ENCODE results near the gene PPP1R13L.
A peak's percentile ranks its signal among the peaks of the same experiment; 100 is the strongest.

Gene PPP1R13L

GRCh38 chr19:45405435-45406225 lies 761 bp upstream of the PPP1R13L start:
- peak; percentile 82 for DNase-seq

DNA sequence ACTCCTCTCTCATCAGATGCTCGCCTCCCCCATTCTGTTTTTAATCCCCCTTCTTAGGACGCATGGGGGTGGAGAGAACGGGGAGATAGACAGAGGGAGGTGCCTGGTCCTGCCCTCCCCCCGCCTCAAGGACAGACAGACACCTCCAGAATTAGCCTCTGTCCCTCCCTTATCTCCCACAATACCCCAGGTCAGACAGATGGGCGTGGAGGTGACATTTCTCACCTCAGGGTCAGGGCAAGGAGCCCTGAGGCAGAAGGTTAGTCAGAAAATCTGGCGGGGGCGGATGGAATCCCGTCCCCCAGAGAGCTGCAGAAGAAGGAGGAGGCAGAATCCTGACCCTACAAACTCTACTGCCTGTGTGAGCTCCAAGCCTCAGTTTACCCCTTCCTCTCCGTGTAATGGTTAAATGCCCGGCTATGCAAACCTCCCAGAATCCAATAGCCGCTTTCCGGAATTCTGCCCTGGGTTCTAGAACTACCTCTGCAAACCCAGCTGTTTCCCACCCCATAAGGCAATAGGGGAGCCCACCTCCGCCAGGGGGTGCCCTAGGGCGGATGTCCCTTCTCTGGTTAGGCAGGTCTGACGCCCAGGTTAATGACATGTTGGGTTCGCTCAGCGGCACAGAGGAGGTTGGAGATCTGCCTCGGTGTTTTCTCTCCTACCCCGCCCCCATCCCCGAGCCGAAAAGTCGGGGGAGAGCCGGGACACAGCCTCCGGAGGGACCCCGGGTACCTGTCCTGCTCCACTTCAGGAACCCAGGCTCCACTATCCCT lies 900 bp downstream of the PPP1R13L start:
- DNase-seq: peak; percentile 70

DNA sequence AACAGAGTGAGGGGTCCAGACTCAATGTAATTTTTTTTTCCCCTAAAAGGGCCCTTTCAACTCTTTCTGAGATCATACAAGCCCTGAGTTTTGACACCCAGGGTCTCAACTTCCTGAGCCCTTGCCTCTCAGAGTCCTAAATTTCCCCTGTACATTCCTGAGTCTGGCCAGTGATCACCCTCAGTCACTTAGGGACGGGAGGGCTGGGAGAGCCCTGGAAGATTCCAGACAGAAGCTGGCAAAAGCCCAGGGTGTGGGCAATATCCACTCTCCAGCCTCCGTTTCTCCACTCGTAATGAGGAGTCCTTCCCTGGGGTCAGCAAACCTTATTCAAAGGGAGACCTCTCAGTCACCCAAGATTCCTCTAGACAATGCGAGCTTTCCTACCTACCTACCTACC lies 1.6 kb downstream of the PPP1R13L start:
- no peak for DNase-seq

- peak; percentile 54 for DNase-seq
Observed at GRCh38 chr19:45402298-45403061, 2.4 kb downstream of the PPP1R13L start.

DNA sequence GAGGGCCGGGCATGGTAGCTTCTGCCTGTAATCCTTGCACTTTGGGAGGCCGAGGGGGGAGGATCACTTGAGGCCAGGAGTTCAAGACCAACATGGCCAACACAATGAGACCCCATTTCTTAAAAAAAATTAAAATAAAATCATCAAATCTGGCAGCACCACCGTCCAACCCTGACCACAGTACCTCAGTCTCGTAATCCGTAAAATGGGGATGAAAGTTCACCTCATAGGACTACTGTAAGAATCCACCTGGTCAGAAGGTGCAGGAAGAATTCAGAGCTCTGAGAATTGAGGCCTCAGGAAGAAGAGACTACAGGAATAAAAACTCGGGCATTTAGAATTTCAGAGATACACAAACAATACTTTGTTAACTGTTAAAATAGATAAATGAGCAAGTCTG lies 3.1 kb downstream of the PPP1R13L start:
- no peak for DNase-seq

- no peak for DNase-seq
Observed at GRCh38 chr19:45400192-45400591, 4.7 kb downstream of the PPP1R13L start.

- DNase-seq: no peak
Observed at GRCh38 chr19:45395821-45396617, 8.8 kb downstream of the PPP1R13L start.

- DNase-seq: no peak
Observed at GRCh38 chr19:45391871-45392665, 12.8 kb downstream of the PPP1R13L start.

- DNase-seq: no peak
Observed at GRCh38 chr19:45391346-45391745, 13.5 kb downstream of the PPP1R13L start.

DNA sequence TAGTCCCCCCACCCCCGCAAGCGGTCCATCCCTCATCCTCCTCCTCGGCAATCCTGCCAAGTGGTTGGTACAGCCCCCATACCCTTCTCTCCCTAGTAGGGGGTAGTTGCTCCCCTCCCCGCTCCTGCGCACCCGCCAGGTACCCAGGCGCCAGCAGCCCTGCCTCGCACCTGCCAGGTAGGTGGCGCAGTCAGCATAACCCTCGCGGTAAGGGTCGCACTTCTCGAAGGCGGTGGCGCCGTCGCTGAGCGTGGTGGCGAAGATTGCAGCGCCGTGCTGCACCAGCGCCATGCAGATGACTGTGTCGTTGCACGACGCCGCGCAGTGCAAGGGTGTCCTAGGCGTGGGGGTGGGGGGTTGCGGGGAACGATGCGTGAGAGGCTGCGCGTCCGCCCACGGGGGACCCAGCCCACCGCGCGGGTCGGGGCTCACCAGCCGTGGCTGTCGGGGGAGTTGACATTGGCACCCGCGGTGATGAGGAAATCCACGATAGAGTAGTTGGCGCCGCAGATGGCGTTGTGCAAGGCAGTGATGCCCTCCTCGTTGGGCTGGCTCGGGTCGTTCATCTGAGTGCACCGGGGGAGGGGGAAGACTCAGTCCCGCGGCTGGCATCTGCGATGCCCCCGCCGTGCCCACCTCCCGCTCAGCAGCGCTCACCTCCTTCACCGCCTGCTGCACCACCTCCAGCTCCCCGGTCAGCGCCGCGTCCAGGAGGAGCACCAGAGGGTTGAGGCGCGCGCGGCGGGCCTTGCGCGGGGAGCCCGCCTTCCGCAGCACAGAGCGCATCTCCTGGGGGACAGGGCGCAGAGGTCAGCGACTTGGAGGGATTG lies 19.3 kb downstream of the PPP1R13L start:
- no peak for DNase-seq

- no peak for DNase-seq
Observed at GRCh38 chr19:45382426-45382825, 22.4 kb downstream of the PPP1R13L start.

DNA sequence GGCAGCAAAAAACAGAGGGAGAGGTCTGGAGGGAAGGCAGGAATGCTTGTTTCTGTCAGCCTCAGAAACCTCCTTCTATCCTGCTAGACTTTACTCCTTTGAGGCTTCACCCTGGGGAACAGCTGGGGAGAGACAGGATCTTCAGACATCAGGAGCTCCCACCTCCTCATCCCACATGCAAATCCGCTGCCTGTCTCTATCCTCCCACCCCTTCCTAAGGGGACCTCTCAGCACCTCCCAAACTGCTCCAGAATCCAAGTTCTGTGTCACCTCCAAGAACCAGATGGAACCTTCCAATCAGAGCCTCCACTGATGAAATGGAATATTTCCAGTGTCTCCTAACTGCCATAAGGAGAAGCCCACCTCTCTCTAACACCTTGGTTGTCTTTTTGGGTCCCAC lies 24.8 kb downstream of the PPP1R13L start:
- DNase-seq: no peak

- DNase-seq: no peak
Observed at GRCh38 chr19:45376045-45376724, 28.7 kb downstream of the PPP1R13L start.

DNA sequence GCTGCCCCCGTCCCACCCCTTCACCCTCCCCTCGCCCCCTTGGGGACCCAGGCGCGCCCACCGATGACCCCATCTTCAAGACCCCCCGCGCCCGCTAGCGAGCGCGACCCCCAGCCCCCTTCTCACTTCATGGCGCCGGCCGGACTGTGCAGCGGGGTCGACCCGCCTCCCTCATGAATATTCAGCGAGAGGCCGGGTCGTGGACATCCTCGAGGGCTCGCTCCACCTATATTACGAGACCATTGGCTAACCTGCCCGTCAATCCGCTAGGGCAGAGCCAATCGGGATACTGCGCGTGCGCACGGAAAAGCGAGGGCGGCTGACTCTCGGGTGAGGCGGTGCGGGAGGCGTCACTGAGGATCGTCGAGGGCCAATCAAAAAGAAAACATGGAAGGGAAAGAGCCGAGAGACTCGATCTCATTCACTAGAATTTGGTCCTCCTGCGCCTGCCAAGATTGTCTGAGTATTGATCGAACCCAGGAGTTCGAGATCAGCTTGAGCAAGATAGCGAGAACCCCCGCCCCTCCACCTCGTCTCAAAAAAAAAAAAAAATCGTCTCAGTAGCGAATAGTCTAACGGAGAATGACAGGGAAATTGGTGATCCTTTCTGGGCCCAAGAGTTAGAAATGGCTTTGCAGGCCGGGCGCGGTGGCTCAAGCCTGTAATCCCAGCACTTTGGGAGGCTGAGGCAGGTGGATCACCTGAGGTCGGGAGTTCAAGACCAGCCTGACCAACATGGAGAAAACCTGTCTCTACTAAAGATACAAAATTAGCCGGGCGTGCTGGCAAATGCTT lies 34.3 kb downstream of the PPP1R13L start, which contains the start of gene ERCC2:
Gene ERCC2 (minus strand): TSS at position 164 of the 795 bp plus-strand sequence. CDS start 33 bp downstream, at position 131.
- peak; percentile 100 for DNase-seq

GRCh38 chr19:45368737-45369340 lies 36.0 kb downstream of the PPP1R13L start:
- no peak for DNase-seq

- DNase-seq: no peak
Observed at GRCh38 chr19:45368127-45368526, 36.7 kb downstream of the PPP1R13L start.

DNA sequence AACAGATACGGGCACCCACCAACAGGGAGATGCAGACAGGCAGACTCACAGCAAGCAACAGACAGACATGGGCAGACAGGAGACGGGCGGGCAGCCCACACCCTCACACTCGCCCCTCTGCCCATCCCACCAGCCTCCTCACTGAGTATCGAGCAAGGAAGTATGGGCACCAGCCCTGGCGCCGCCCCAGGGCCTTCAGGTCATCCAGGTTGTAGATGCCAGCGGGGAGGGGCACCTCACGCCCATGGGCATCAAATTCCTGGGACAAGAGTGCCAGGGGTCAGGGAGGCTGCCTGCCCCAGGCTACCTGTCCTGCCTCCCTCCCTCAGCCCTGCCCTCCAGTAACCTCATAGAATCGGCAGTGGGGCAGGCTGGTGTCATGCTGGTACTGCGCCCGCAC lies 40.2 kb downstream of the PPP1R13L start:
- DNase-seq: no peak

DNA sequence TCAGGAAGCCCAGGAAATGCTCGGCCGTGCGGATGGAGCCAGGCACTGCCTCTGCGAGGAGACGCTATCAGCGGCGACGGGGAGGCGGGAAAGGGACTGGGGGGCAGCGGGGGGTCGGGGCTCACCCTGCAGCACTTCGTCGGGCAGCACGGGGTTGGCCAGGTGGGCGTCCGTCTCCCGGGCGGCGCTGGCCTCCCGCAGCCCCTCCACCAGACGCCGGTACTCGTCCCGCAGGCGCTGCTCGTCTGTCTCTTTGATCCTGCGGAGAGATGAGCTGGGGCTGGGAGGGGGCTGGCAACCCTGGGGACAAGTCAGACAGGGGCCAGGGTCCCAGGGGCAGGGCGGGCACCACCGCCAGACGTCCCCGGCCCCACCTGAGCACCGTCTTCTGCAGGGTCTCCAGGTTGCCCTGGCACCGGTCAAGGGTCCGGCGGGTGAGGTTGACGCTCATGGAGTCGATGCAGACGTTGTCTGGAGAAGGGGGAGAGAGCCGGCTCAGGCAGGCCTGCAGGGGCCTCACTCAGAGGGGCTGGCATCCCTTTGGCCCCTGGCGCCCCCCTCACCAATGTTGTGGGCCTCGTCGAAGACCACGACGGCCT lies 40.9 kb downstream of the PPP1R13L start:
- DNase-seq: no peak
